Gastroesophageal sphincter (tissue), 4 donors: ENCODE measurements around the gene FGB. TPM values are rescaled to one million over a fixed set of nuclear protein-coding genes. Genes with fewer than 3 reads are reported as not detected.

Experiments used
- ATAC-seq: fragments of 150-250 bp; one replicate; pipeline ENCODE4 v1.9.1; 2016; ENCODE audit warnings: mild to moderate bottlenecking, moderate library complexity
- H3K27ac ChIP-seq, 4 donors: fragments of 200-600 bp; sonication (generic) in 3 of 4; 1 replicate in 3 of 4; 2 replicates in 1 of 4; pipeline ENCODE4 v1.5.1; 2016 to 2019
- H3K27me3 ChIP-seq: fragments of 200-600 bp; sonication (generic); one replicate; pipeline ENCODE4 v1.5.1; 2019
- H3K36me3 ChIP-seq, 2 donors: fragments of 200-600 bp; sonication (generic); one replicate each; pipeline ENCODE4 v1.5.1; 2019; ENCODE audit warnings: control low read depth in 1 of 2
- H3K4me1 ChIP-seq, 3 donors: fragments of 200-600 bp; sonication (generic); 1 replicate in 2 of 3; 2 replicates in 1 of 3; pipeline ENCODE4 v1.5.1; 2016 to 2019; ENCODE audit warnings: control low read depth in 2 of 3
- H3K4me3 ChIP-seq, 2 donors: fragments of 200-600 bp; sonication (generic); one replicate each; pipeline ENCODE4 v1.5.1; 2019; ENCODE audit warnings: mild to moderate bottlenecking in 1 of 2, moderate library complexity in 1 of 2
- H3K9me3 ChIP-seq, 3 donors: fragments of 200-600 bp; sonication (generic); one replicate each; pipeline ENCODE4 v1.5.1; 2017 to 2019; ENCODE audit warnings: control low read depth in 2 of 3
- EP300 ChIP-seq: sonication (generic); formaldehyde crosslinking; IDR thresholded peaks from one replicate; pipeline ENCODE4 v1.6.1; 2017; ENCODE audit warnings: antibody characterized with exemption, mild to moderate bottlenecking
- POLR2A ChIP-seq, 2 donors: fragments of 450-650 bp; IDR thresholded peaks; one replicate each; pipeline ENCODE4 v1.6.1; 2017; ENCODE audit warnings: antibody characterized with exemption in 2 of 2, mild to moderate bottlenecking in 2 of 2, moderate library complexity in 1 of 2
- POLR2AphosphoS5 ChIP-seq: sonication (generic); formaldehyde crosslinking; IDR thresholded peaks from one replicate; pipeline ENCODE4 v1.6.1; 2017; ENCODE audit warnings: antibody characterized with exemption
- WGBS, 2 donors: methylation state at CpG; one replicate each; pipeline ENCODE4 v1.1.5; 2018; ENCODE audit warnings: low coverage in 1 of 2; 5-methylcytosine and 5-hydroxymethylcytosine counted together
- total RNA-seq, 4 donors: library from RNA; depleted of rRNA; stranded (reverse); fragments of >200 nt; gene quantifications; one replicate each; pipeline ENCODE4 v1.1.0, GENCODE V29; 2016
- TF ChIP-seq, protein P1 (sequence below), 4 experiments: fragments of 200-600 bp in 2 of 4; fragments of 450-650 bp in 2 of 4; sonication (generic) in 1 of 4; IDR thresholded peaks; one replicate each; pipeline ENCODE4 v1.5.1; 2017 to 2019; ENCODE audit warnings: antibody characterized with exemption in 4 of 4, mild to moderate bottlenecking in 2 of 4, moderate library complexity in 2 of 4

The FGB gene
- 1 to 10 TPM in 1 of 4 donors, not detected in 3; 1.7 TPM for total RNA-seq

DNA sequence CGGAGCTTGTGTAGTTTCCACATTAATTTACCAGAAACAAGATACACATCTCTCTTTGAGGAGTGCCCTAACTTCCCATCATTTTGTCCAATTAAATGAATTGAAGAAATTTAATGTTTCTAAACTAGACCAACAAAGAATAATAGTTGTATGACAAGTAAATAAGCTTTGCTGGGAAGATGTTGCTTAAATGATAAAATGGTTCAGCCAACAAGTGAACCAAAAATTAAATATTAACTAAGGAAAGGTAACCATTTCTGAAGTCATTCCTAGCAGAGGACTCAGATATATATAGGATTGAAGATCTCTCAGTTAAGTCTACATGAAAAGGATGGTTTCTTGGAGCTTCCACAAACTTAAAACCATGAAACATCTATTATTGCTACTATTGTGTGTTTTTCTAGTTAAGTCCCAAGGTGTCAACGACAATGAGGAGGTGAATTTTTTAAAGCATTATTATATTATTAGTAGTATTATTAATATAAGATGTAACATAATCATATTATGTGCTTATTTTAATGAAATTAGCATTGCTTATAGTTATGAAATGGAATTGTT lies at the start of gene FGB:
TSS of gene FGB (plus strand) at position 315 of the 558 bp plus-strand sequence. CDS start at position 323, 8 bp downstream.
- no peak for TF ChIP-seq EP300
- TF ChIP-seq, protein P1, sequence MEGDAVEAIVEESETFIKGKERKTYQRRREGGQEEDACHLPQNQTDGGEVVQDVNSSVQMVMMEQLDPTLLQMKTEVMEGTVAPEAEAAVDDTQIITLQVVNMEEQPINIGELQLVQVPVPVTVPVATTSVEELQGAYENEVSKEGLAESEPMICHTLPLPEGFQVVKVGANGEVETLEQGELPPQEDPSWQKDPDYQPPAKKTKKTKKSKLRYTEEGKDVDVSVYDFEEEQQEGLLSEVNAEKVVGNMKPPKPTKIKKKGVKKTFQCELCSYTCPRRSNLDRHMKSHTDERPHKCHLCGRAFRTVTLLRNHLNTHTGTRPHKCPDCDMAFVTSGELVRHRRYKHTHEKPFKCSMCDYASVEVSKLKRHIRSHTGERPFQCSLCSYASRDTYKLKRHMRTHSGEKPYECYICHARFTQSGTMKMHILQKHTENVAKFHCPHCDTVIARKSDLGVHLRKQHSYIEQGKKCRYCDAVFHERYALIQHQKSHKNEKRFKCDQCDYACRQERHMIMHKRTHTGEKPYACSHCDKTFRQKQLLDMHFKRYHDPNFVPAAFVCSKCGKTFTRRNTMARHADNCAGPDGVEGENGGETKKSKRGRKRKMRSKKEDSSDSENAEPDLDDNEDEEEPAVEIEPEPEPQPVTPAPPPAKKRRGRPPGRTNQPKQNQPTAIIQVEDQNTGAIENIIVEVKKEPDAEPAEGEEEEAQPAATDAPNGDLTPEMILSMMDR (IDR thresholded peaks at IDR 0.05) = no peak
- TF ChIP-seq POLR2A (IDR thresholded peaks at IDR 0.05) = no peak
- no peak for TF ChIP-seq POLR2AphosphoS5
- no peak for ATAC-seq

DNA sequence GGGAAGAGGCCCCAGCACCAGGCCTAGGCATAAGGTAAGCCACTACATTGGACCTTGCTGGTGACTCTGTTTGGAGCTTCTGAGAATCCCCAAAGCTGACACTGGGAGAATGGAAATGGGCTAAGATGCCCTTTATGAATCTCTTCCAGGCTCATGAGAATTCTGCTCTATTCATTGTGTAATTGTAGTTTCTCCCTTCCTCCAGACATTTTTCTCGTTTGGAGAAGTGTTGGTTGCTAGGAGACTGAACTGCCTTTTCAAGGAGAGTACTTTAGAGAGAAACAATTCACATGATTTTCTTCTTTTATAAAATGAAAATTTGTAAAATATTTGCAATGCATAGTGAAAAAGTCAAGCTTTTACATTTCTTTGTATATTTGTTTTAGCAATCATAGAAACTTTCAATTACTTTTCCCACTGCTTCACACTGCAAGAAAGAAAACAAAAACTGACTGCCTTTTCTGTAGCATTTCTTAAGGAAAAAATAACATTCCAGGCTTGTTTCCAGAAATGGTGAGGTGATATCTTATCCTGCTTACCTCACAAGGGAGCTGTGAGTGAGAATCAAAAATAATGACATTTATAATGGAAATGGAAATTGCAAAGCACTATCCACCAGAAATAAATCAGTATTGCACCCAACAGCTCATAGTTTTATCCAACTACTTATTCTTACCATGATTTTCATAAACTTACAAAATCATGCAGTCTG lies 46.3 kb upstream of the FGB start:
- no peak for ATAC-seq
- Histone ChIP-seq H3K36me3 (no peaks in the 10 kb centered on the region), H3K9me3 (no peaks in the 10 kb centered on the region), H3K27me3 (peaks cover 6% of the 10 kb centered on the region), H3K27ac (no peak overlapping the region), H3K4me1 (no peaks in the 10 kb centered on the region), H3K4me3 (no peak overlapping the region)
- TF ChIP-seq POLR2AphosphoS5 (no peak), POLR2A (IDR thresholded peaks at IDR 0.05) (no peak), EP300 (no peak)
- TF ChIP-seq, protein P1 (IDR thresholded peaks at IDR 0.05) = no peak
- WGBS, 2 donors = 0 to 30% methylated on average over 1 of the region's 1 CpG

More for the DNA sequence above, at the start of gene FGB:
- H3K9me3 ChIP-seq = no peaks in the 10 kb centered on the region
- WGBS, 2 donors = 69 to 77% methylated on average over 2 of the region's 2 CpGs
- no peaks in the 10 kb centered on the region for H3K4me1 ChIP-seq
- H3K36me3 ChIP-seq = no peaks in the 10 kb centered on the region
- H3K27ac ChIP-seq = no peak within 1 kb of the TSS
- H3K27me3 ChIP-seq = no peaks in the 10 kb centered on the region
- no peak within 1 kb of the TSS for H3K4me3 ChIP-seq

DNA sequence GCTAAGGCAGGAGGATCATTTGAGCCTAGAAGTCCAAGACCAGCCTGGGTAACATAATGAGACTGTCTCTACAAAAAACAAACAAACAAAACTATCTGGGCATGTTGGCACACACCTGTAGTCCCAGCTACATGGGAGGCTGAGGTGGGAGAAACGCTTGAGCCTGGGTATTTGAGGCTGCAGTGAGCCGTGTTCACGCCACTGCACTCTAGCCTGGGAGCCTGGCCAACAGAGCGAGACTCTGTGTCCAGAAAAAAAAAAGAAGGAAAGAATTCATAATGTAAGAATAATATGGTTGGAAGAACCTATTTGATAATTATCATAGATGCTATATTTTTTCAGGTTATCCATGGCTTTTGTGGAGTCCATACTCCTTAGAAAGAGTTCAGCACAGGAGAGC lies 45.2 kb upstream of the FGB start:
- Histone ChIP-seq H3K36me3 (no peaks in the 10 kb centered on the region), H3K27ac (no peak overlapping the region), H3K27me3 (peaks cover 6% of the 10 kb centered on the region), H3K4me3 (no peak overlapping the region), H3K9me3 (no peaks in the 10 kb centered on the region), H3K4me1 (no peaks in the 10 kb centered on the region)
- no peak for ATAC-seq
- 43 to 58% methylated on average over 4 of the region's 4 CpGs for WGBS, 2 donors
- TF ChIP-seq POLR2AphosphoS5 (no peak), EP300 (no peak), POLR2A (IDR thresholded peaks at IDR 0.05) (no peak)
- TF ChIP-seq, protein P1 (IDR thresholded peaks at IDR 0.05) = no peak

DNA sequence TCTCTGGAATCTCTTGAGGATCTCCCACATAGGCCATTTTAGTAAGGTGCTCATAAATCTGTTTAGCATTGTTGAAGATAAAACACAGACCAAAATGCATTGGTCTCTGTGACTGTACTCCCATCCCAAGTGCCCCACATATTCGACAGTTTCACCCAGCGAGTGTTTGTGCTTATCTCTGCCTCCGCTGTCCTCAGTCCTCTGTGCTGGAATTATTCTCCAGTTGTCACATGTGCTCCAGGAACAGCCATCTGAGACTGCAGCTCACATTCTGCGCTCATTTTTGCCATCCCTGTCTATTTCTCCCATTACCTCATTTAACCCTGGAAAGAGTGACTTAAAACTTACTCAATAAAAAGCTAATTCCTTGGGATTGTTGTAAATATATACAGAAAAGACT lies 43.6 kb upstream of the FGB start:
- Histone ChIP-seq H3K4me3 (no peak overlapping the region), H3K9me3 (no peaks in the 10 kb centered on the region), H3K4me1 (no peaks in the 10 kb centered on the region), H3K27ac (no peak overlapping the region), H3K36me3 (no peaks in the 10 kb centered on the region), H3K27me3 (peaks cover 5% of the 10 kb centered on the region)
- WGBS, 2 donors = 82 to 100% methylated on average over 3 to 4 of the region's 4 CpGs
- ATAC-seq = no peak
- TF ChIP-seq POLR2A (IDR thresholded peaks at IDR 0.05) = no peak
- TF ChIP-seq, protein P1 (IDR thresholded peaks at IDR 0.05) = no peak
- TF ChIP-seq EP300 = no peak
- TF ChIP-seq POLR2AphosphoS5 = no peak

DNA sequence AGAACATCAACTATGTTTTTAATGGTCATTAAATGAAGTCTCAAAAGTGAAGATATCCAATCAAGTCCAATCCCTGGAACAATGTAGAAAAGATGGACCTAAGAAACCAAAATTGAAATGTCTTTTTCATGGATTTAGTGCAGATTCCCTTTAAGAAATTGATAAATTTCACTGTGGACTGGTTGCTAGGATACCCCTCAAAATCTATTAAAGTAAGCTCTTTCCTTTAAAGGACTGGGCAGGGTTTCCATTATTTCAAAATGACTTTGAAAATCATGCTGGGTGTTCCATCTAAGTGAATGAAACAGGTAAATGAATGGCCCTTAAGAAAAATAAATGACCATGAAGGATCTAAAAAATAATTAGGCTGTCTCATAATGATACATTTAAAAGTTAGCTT lies 41.2 kb upstream of the FGB start:
- Histone ChIP-seq H3K36me3 (no peaks in the 10 kb centered on the region), H3K9me3 (no peaks in the 10 kb centered on the region), H3K4me1 (no peaks in the 10 kb centered on the region), H3K27me3 (peaks cover 7% of the 10 kb centered on the region), H3K4me3 (no peak overlapping the region), H3K27ac (no peak overlapping the region)
- ATAC-seq = no peak
- TF ChIP-seq EP300 (no peak), POLR2AphosphoS5 (no peak), POLR2A (IDR thresholded peaks at IDR 0.05) (no peak)
- TF ChIP-seq, protein P1 (IDR thresholded peaks at IDR 0.05) = no peak
